ENCODE results near the gene ROS1.

Gene ROS1

GRCh38 chr6:117290173-117290846 lies 135.4 kb downstream of the ROS1 start:
- Mint-ChIP-seq H3K27me3 (no peaks in the 10 kb centered on the region), H3K4me1 (ENCODE audit: low read depth) (no peaks in the 10 kb centered on the region), H3K9me3 (no peaks in the 10 kb centered on the region), H3K36me3 (ENCODE audit: low read depth) (no peaks in the 10 kb centered on the region), H3K4me3 (no peak overlapping the region), H3K27ac (no peak overlapping the region)
- intact Hi-C loops (cut with micrococcal nuclease): no loop called here

GRCh38 chr6:117288083-117288715 lies 137.5 kb downstream of the ROS1 start:
- Mint-ChIP-seq H3K27me3 (no peaks in the 10 kb centered on the region), H3K4me1 (ENCODE audit: low read depth) (no peaks in the 10 kb centered on the region), H3K36me3 (ENCODE audit: low read depth) (no peaks in the 10 kb centered on the region), H3K9me3 (no peaks in the 10 kb centered on the region), H3K27ac (no peak overlapping the region), H3K4me3 (no peak overlapping the region)
- intact Hi-C loops (cut with micrococcal nuclease): no loop called here

- Mint-ChIP-seq H3K27ac (no peak overlapping the region), H3K4me1 (ENCODE audit: low read depth) (no peaks in the 10 kb centered on the region), H3K27me3 (peaks cover 7% of the 10 kb centered on the region), H3K36me3 (ENCODE audit: low read depth) (no peaks in the 10 kb centered on the region), H3K9me3 (no peaks in the 10 kb centered on the region), H3K4me3 (no peak overlapping the region)
- intact Hi-C loops (cut with micrococcal nuclease): no loop called here
Observed at GRCh38 chr6:117280922-117281321, 144.8 kb downstream of the ROS1 start.

GRCh38 chr6:117276778-117277316 lies 148.9 kb downstream of the ROS1 start:
- peaks cover 29% of the 10 kb centered on the region for H3K27me3 Mint-ChIP-seq
- no peak overlapping the region for H3K27ac Mint-ChIP-seq
- H3K36me3 Mint-ChIP-seq (ENCODE audit: low read depth): no peaks in the 10 kb centered on the region
- intact Hi-C loops (cut with micrococcal nuclease): no loop called here
- no peaks in the 10 kb centered on the region for H3K4me1 Mint-ChIP-seq (ENCODE audit: low read depth)
- H3K4me3 Mint-ChIP-seq: no peak overlapping the region
- H3K9me3 Mint-ChIP-seq: no peaks in the 10 kb centered on the region

GRCh38 chr6:117275711-117276110 lies 150.0 kb downstream of the ROS1 start:
- peaks cover 34% of the 10 kb centered on the region for H3K27me3 Mint-ChIP-seq
- no peak overlapping the region for H3K4me3 Mint-ChIP-seq
- H3K27ac Mint-ChIP-seq: no peak overlapping the region
- no peaks in the 10 kb centered on the region for H3K4me1 Mint-ChIP-seq (ENCODE audit: low read depth)
- H3K36me3 Mint-ChIP-seq (ENCODE audit: low read depth): no peaks in the 10 kb centered on the region
- intact Hi-C loops (cut with micrococcal nuclease): no loop called here
- no peaks in the 10 kb centered on the region for H3K9me3 Mint-ChIP-seq

GRCh38 chr6:117275205-117275604 lies 150.5 kb downstream of the ROS1 start:
- Mint-ChIP-seq H3K4me3 (no peak overlapping the region), H3K27me3 (peaks cover 36% of the 10 kb centered on the region), H3K36me3 (ENCODE audit: low read depth) (no peaks in the 10 kb centered on the region), H3K27ac (no peak overlapping the region), H3K9me3 (no peaks in the 10 kb centered on the region), H3K4me1 (ENCODE audit: low read depth) (no peaks in the 10 kb centered on the region)
- intact Hi-C loops (cut with micrococcal nuclease): no loop called here

GRCh38 chr6:117272891-117273290 lies 152.9 kb downstream of the ROS1 start:
- Mint-ChIP-seq H3K9me3 (no peaks in the 10 kb centered on the region), H3K36me3 (ENCODE audit: low read depth) (no peaks in the 10 kb centered on the region), H3K27me3 (peaks cover 56% of the 10 kb centered on the region), H3K4me1 (ENCODE audit: low read depth) (no peaks in the 10 kb centered on the region), H3K4me3 (no peak overlapping the region), H3K27ac (no peak overlapping the region)
- intact Hi-C loops (cut with micrococcal nuclease): no loop called here

- Mint-ChIP-seq H3K27me3 (peaks cover 62% of the 10 kb centered on the region), H3K9me3 (no peaks in the 10 kb centered on the region), H3K27ac (no peak overlapping the region), H3K4me3 (no peak overlapping the region), H3K4me1 (ENCODE audit: low read depth) (no peaks in the 10 kb centered on the region), H3K36me3 (ENCODE audit: low read depth) (no peaks in the 10 kb centered on the region)
- intact Hi-C loops (cut with micrococcal nuclease): no loop called here
Observed at GRCh38 chr6:117272032-117272866, 153.5 kb downstream of the ROS1 start.

- intact Hi-C loops (cut with micrococcal nuclease): no loop called here
- Mint-ChIP-seq H3K36me3 (ENCODE audit: low read depth) (no peaks in the 10 kb centered on the region), H3K27ac (no peak overlapping the region), H3K9me3 (no peaks in the 10 kb centered on the region), H3K4me3 (no peak overlapping the region), H3K4me1 (ENCODE audit: low read depth) (no peaks in the 10 kb centered on the region), H3K27me3 (peaks cover 74% of the 10 kb centered on the region)
Observed at GRCh38 chr6:117270843-117271507, 154.8 kb downstream of the ROS1 start.

- no peaks in the 10 kb centered on the region for H3K9me3 Mint-ChIP-seq
- intact Hi-C loops (cut with micrococcal nuclease): no loop called here
- H3K4me1 Mint-ChIP-seq (ENCODE audit: low read depth): peaks cover 2% of the 10 kb centered on the region
- peaks cover 78% of the 10 kb centered on the region for H3K27me3 Mint-ChIP-seq
- no peak overlapping the region for H3K4me3 Mint-ChIP-seq
- no peak overlapping the region for H3K27ac Mint-ChIP-seq
- H3K36me3 Mint-ChIP-seq (ENCODE audit: low read depth): no peaks in the 10 kb centered on the region
Observed at GRCh38 chr6:117270055-117270842, 155.5 kb downstream of the ROS1 start.

GRCh38 chr6:117269638-117270054 lies 156.1 kb downstream of the ROS1 start:
- Mint-ChIP-seq H3K27ac (no peak overlapping the region), H3K9me3 (no peaks in the 10 kb centered on the region), H3K4me3 (no peak overlapping the region), H3K36me3 (ENCODE audit: low read depth) (no peaks in the 10 kb centered on the region), H3K4me1 (ENCODE audit: low read depth) (peaks cover 8% of the 10 kb centered on the region), H3K27me3 (peaks cover 79% of the 10 kb centered on the region)
- intact Hi-C loops (cut with micrococcal nuclease): no loop called here

GRCh38 chr6:117268924-117269323 lies 156.8 kb downstream of the ROS1 start:
- intact Hi-C loops (cut with micrococcal nuclease): no loop called here

More at GRCh38 chr6:117268924-117269323, 156.8 kb downstream of the ROS1 start:
- peaks cover 10% of the 10 kb centered on the region for H3K4me1 Mint-ChIP-seq (ENCODE audit: low read depth)
- H3K36me3 Mint-ChIP-seq (ENCODE audit: low read depth): no peaks in the 10 kb centered on the region
- peaks cover 82% of the 10 kb centered on the region for H3K27me3 Mint-ChIP-seq
- H3K27ac Mint-ChIP-seq: no peak overlapping the region
- H3K4me3 Mint-ChIP-seq: no peak overlapping the region
- no peaks in the 10 kb centered on the region for H3K9me3 Mint-ChIP-seq

Data from dendritic cell treated with granulocyte-macrophage colony-stimulating factor and Interleukin-4, amounts not matched to agents 40 ng/mL and 50 ng/mL, for 4 days (primary cell).